HG02571 (cell line): ENCODE measurements around the gene CORO1C.
"Not testable (repeated sequence)": the region's sequence is repeated elsewhere in the genome, so short reads cannot be mapped to it uniquely, and the experiment has no call there.

ENCODE experiments used
- ATAC-seq: cut with Tn5 transposase; IDR thresholded peaks from one replicate; pipeline ENCODE4 v1.9.1; 2021; ENCODE audit warnings: mild to moderate bottlenecking, moderate library complexity; ENCODE audit not compliant: unreplicated experiment

Gene CORO1C

DNA sequence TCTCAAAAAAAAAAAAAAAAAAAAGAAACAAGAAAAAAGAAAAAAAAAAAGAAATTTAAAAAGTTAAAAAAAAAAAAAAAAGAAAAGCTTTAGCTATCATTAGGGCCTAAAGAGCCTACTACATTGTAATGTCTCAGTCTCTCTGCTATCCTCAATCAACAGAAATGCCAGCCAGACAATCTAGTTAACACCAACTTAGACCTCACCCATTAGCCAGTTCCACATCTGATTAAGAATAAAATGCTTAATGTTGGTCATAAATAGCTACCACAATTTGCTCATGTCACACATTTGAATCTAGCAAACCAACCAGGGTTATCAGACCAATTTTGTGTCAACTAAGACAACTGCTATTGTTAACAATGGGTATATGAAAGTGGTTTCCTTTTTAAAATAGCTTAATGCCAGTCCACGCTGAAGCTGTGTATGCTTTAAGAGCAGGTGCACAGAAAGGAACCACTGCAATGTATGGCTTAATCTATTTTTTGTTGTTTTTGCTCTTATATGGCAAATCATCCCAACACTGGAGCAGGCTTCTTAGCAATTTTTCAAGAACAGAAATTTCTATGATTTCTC lies 52.1 kb downstream of the CORO1C start:
- ATAC-seq: no peak

GRCh38 chr12:108678104-108678730 lies 53.1 kb downstream of the CORO1C start:
- ATAC-seq: no peak

GRCh38 chr12:108677381-108677780 lies 53.9 kb downstream of the CORO1C start:
- no peak for ATAC-seq

GRCh38 chr12:108676707-108677106 lies 54.6 kb downstream of the CORO1C start:
- ATAC-seq: no peak

- ATAC-seq: no peak
These were observed 55.5 kb downstream of the CORO1C start for GRCh38 chr12:108675792-108676191.

GRCh38 chr12:108672054-108672453 lies 59.3 kb downstream of the CORO1C start:
- no peak for ATAC-seq

GRCh38 chr12:108671110-108671509 lies 60.2 kb downstream of the CORO1C start:
- ATAC-seq: no peak

DNA sequence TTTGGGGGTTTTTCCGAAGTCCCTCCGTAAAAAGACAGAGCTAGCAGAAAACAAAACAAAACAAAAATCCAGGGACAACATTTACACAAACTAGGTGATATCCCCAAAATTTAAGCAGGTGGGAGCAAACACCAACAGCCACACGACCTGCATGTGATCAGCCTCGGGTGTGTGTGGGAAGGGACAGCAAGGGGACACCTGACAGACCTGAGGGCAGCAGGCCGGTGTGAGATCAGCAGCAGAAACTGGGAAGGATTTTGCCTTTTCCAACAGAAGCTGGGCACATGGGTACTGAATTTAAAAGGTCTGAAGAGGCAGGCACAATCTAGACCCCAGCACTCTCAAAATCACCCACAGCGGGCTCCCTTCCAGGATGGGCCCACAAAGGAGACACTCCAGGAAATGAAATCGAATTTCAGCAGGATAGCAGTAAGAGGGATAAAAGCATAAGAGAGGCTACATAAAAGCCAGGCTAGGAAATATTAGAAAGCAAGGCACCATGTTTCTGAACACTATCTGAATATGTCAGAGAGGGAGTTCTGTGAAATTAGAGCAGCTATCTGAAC lies 61.2 kb downstream of the CORO1C start:
- no peak for ATAC-seq

DNA sequence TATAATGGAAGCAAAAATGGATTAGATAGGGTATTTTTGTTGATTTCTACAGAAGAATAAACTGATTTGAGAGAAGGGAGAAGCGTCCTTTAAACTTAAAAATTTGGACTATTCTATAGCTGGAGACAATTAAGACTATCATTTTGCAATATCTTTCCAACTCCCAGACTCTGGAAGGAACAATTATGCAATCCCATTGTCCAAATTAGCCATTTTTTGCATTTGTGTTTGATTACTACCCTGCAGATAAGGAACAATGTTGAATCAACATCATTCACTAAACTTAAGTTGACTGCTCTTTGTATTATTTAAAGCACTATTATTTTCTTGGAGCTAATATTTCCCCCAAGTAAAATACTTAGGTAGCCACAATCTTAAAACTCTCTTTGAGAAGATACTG lies 62.8 kb downstream of the CORO1C start:
- no peak for ATAC-seq

DNA sequence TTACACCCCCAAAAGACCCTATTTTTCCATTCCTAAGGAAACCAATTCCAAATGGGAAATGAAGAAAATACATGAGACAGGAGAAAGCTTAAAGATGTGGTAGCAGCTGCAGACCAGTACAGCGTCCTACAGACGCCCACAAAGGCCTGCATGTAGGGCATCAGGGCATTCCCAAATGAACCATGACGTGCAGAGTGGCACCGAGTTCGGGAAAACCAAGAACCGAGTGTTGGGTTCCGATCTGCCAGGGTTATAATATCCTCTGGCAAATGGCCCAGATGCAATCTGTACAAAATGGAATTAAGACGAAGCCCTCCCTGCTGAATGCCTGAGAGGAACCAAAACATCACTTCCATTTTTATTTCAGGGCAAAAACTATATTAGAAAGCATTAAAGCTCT lies 63.3 kb downstream of the CORO1C start:
- ATAC-seq: no peak

DNA sequence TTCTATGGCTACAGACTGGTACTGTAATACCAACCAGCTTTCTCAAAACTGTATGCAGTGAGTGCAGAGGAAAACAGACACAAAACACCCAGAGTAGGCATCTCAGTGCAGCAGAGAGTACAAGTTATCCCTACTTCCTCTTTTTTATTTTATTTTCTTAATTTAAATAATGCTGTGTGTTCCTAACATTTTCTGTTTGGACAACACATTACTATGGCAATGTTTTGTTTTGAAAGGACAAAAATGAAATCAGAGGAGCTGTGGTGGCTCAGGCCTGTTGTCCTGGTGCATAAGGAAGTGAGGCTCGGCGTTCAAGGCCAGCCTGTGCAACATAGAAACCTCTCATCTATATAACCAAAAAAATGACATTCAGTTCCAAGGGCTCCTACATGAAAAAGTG lies 64.0 kb downstream of the CORO1C start:
- ATAC-seq: no peak

- no peak for ATAC-seq
These were observed 64.9 kb downstream of the CORO1C start for GRCh38 chr12:108666401-108666881.

DNA sequence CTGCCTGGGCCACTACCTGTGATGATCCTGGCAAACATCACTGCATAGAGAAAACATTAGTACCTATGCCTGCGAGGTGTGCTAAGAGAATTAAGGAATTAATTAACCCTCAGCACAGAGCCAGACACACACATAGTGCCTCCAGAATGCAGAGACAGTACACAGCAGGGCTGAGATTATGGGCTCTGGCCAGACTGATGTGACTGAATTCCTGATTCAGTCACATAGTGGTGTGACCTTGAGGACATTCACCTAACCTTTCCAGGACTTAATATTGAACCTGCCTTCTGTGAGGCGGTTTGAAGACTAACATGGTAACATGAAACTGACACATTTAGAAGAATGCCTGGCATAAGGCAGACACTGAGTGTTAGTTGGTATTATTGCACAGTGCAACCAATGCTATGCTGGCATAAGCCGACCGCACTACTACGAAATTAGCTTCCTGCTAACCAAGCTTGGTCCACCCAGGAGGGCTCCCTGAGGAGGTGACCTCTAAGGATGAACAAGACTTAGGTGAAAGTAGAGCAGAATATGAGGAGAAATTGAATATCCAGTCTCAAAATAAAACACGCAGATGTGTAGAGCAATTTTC lies 65.6 kb downstream of the CORO1C start:
- ATAC-seq: no peak

DNA sequence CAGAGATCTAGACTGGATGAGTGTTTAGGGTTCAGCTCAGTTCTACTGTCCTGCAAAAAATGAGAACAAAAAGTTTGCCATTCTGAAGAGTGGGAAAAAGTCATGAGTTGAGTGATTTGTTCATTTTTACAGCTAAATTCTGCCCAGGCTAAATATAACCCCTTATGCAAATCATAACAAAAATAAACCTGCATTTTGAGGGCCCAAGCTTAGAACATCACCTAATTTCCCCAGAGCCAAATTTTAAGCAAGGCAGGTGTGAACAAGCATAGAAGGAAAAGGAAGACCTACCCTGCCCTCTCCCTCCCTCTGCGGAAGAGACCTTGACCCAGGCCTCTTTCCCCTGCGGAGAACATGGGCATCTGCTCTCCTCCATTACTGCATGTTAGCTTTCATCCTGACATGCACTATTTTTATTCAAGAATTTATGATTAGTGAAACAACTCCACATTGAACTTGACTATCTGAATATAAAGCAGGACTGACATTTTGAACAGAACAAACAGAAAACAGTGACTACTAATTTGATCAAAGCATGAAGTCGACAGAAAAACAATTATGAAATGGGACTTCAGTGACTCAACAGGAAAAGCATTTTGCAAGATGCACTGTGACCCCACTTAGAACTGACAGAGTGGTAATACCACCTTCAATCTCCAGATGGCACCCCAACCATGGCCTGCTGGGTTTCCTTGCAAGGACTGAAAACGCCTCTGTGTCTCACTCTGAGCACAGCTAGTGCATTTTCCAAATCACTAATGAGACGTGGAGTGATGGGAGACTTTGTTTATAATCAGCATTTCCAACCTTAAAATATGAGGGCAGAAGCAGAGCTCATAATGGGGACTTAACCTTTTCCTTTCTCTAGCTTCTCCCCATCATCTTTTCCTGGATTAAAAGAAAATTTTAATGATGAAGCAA lies 66.7 kb downstream of the CORO1C start:
- peak; percentile 65 for ATAC-seq

DNA sequence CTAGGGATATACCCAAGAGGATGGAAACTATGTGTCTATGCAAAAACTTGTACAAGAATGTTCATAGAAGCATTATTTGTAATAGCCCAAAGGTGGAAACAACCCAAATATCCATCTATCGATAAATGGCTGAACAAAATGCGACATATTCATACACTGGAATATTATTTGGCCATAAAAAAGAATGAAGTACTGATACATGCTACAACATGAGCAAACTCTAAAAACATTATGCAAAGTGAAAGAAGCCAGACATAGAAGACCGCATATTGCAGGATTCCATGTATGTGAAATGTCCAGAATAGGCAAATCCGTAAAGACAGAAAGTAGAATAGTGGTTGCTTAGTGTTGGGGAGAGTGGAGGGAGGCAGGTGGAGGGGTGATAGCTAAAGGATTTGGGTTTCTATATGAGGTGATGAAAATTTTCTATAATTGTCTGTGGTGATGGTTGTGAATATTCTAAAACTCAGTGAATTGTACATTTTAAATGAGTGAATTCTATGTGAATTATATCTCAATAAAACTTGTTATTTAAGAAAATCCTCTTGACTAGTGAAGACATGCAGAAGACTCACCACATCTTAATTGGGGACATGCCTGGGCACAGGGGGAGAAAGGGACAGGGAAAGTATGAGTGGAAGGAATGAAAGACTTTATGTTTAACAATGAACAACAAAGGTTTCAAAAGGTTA lies 67.8 kb downstream of the CORO1C start:
- no peak for ATAC-seq

- not testable (repeated sequence) for ATAC-seq
These were observed 73.2 kb downstream of the CORO1C start for GRCh38 chr12:108658115-108658514.

DNA sequence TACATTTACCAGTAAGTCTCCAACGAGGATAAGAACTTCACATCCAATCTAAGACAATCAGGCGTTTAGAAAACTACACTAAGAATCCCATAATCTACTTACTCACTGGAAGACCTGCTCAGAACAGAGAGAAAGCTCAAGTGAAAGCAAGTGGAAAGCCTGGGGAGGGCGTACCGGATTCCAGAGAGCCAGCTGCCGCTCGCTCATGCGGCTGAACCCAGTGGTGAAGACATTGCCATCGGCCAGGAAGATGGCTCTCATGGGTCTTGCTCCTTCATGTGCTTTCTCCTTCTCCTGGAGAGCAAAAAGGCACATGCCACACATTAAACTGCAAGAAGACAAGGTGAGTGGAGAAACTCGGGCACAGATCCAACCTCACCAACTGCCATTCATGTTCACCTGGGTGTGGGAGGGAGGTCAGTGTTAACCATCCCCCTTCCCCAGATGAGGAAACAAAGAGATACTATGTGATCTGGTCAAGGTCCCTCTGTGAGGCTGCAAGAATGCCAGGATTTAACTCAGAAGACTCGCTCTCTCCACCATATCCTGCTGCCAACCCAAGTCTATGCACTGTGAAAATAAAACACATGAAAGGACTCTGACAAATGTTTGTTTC lies 74.1 kb downstream of the CORO1C start:
- no peak for ATAC-seq

GRCh38 chr12:108656247-108656646 lies 75.1 kb downstream of the CORO1C start:
- ATAC-seq: not testable (repeated sequence)

- not testable (repeated sequence) for ATAC-seq
These were observed 75.5 kb downstream of the CORO1C start for GRCh38 chr12:108655812-108656175.

DNA sequence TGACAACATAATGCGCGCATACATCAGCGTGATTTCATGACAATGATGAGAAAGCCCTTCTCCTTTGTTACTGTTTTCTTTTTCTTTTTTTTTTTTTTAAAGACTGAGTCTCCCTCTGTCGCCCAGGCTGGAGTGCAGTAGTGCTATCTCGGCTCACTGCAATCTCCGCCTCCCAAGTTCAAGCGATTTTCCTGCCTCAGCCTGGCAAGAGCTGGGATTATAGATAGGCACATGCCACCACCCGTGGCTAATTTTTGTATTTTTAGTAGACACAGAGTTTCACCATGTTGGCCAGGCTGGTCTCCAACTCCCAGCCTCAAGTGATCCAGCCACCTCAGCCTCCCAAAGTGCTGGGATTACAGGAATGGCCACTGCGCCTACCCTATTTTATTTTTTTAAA lies 76.7 kb downstream of the CORO1C start:
- ATAC-seq: not testable (repeated sequence)
